Omental fat pad (tissue), 4 donors: ENCODE data around the gene MLYCD. TPM values are rescaled to one million over a fixed set of nuclear protein-coding genes. Genes with fewer than 3 reads are reported as not detected.

Experiments
- ATAC-seq: fragments of 150-250 bp; one replicate; pipeline ENCODE4 v1.9.1; 2016; ENCODE audit warnings: mild to moderate bottlenecking, moderate library complexity; ENCODE audit not compliant: low FRiP score
- DNase-seq: peaks from one replicate; pipeline ENCODE4 v3.0.0-alpha.2; 2019; ENCODE audit warnings: low spot score
- CTCF ChIP-seq, 3 donors: fragments of 450-650 bp; IDR thresholded peaks; one replicate each; pipeline ENCODE4 v1.5.1; 2016 to 2017; ENCODE audit warnings: antibody characterized with exemption in 3 of 3, mild to moderate bottlenecking in 3 of 3, moderate library complexity in 2 of 3
- total RNA-seq, 4 donors: library from RNA; depleted of rRNA; stranded (reverse); fragments of >200 nt; gene quantifications; one replicate each; pipeline ENCODE4 v1.1.0, GENCODE V29; 2016

MLYCD gene
- total RNA-seq, 4 donors from 2014 or later = 8.4 to 17.8 (median 10.6) TPM

GRCh38 chr16:83886199-83886971 is 12.5 kb upstream of the MLYCD start:
- TF ChIP-seq CTCF (IDR thresholded peaks at IDR 0.05) = no peak
- ATAC-seq (no peak), DNase-seq (no peak)

GRCh38 chr16:83887080-83887479 is 11.8 kb upstream of the MLYCD start:
- no peak for DNase-seq
- ATAC-seq = no peak
- no peak for TF ChIP-seq CTCF (IDR thresholded peaks at IDR 0.05)

GRCh38 chr16:83887564-83887963 is 11.4 kb upstream of the MLYCD start:
- no peak for DNase-seq
- TF ChIP-seq CTCF (IDR thresholded peaks at IDR 0.05) = no peak
- no peak for ATAC-seq

GRCh38 chr16:83888672-83889044 is 10.3 kb upstream of the MLYCD start:
- no peak for DNase-seq
- no peak for ATAC-seq
- TF ChIP-seq CTCF (IDR thresholded peaks at IDR 0.05) = no peak

- DNase-seq (no peak), ATAC-seq (no peak)
- no peak for TF ChIP-seq CTCF (IDR thresholded peaks at IDR 0.05)
These were observed 8.6 kb upstream of the MLYCD start for GRCh38 chr16:83890359-83890758.

GRCh38 chr16:83891742-83892141 is 7.2 kb upstream of the MLYCD start:
- ATAC-seq (no peak), DNase-seq (no peak)
- no peak for TF ChIP-seq CTCF (IDR thresholded peaks at IDR 0.05)

- ATAC-seq (no peak), DNase-seq (no peak)
- TF ChIP-seq CTCF (IDR thresholded peaks at IDR 0.05) = no peak
These were observed 3.7 kb upstream of the MLYCD start for GRCh38 chr16:83895243-83895642.
